H1 (cell line): Measurements from ENCODE around the gene GPATCH2L.

Experiments used
- CEBPB ChIP-seq: IDR thresholded peaks from 2 replicates; pipeline ENCODE4 v1.6.1; 2012; ENCODE audit warnings: low read depth, low read length
- EP300 ChIP-seq, 2 experiments: IDR thresholded peaks; 1 replicate in 1 of 2; 2 replicates in 1 of 2; pipeline ENCODE4 v1.6.1; 2011 to 2012; ENCODE audit warnings: low read depth in 2 of 2, low read length in 2 of 2, mild to moderate bottlenecking in 2 of 2, borderline replicate concordance in 1 of 2, inconsistent platforms in 1 of 2, moderate library complexity in 1 of 2
- JUND ChIP-seq: IDR thresholded peaks from 2 replicates; pipeline ENCODE4 v1.6.1; 2011; ENCODE audit warnings: mild to moderate bottlenecking, improper control_type of control experiment, low read length
- RAD21 ChIP-seq, 2 experiments: IDR thresholded peaks in 1 of 2; conservative IDR thresholded peaks in 1 of 2; 2 replicates each; pipeline ENCODE4 v1.6.1; 2011; ENCODE audit warnings: low read depth in 2 of 2, low read length in 2 of 2, improper control_type of control experiment in 1 of 2, inconsistent platforms in 1 of 2, mild to moderate bottlenecking in 1 of 2, moderate library complexity in 1 of 2
- TF ChIP-seq, protein P1 (sequence below), 3 experiments: IDR thresholded peaks; 1 replicate in 2 of 3; 2 replicates in 1 of 3; pipeline versions ENCODE4 v1.5.1 to v1.6.1; 2011; ENCODE audit warnings: low read length in 3 of 3, mild to moderate bottlenecking in 3 of 3, inconsistent platforms in 2 of 3, low read depth in 1 of 3, moderate library complexity in 1 of 3; ENCODE audit not compliant: insufficient read depth in 1 of 3; ENCODE audit errors: control extremely low read depth in 1 of 3
- TF ChIP-seq, protein P2 (sequence below): IDR thresholded peaks from 2 replicates; pipeline ENCODE4 v1.6.1; 2012; ENCODE audit warnings: inconsistent platforms

GRCh38 chr14:76126076-76126475, 25.6 kb upstream of the GPATCH2L start:
- no peak for TF ChIP-seq JUND
- no peak for TF ChIP-seq CEBPB
- TF ChIP-seq, protein P1, sequence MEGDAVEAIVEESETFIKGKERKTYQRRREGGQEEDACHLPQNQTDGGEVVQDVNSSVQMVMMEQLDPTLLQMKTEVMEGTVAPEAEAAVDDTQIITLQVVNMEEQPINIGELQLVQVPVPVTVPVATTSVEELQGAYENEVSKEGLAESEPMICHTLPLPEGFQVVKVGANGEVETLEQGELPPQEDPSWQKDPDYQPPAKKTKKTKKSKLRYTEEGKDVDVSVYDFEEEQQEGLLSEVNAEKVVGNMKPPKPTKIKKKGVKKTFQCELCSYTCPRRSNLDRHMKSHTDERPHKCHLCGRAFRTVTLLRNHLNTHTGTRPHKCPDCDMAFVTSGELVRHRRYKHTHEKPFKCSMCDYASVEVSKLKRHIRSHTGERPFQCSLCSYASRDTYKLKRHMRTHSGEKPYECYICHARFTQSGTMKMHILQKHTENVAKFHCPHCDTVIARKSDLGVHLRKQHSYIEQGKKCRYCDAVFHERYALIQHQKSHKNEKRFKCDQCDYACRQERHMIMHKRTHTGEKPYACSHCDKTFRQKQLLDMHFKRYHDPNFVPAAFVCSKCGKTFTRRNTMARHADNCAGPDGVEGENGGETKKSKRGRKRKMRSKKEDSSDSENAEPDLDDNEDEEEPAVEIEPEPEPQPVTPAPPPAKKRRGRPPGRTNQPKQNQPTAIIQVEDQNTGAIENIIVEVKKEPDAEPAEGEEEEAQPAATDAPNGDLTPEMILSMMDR (IDR thresholded peaks at IDR 0.05; ENCODE audit: control extremely low read depth in 1 of 3, insufficient read depth in 1 of 3, low read depth in 1 of 3, low read length in 3 of 3), result no peak
- TF ChIP-seq EP300 (IDR thresholded peaks at IDR 0.05; ENCODE audit: borderline replicate concordance in 1 of 2, low read depth in 2 of 2, low read length in 2 of 2), result no peak
- no peak for TF ChIP-seq RAD21 (IDR thresholded peaks at IDR 0.05 in 1 of 2, conservative IDR thresholded peaks at IDR 0.05 in 1 of 2; ENCODE audit: low read depth in 2 of 2, low read length in 2 of 2)
- TF ChIP-seq, protein P2, sequence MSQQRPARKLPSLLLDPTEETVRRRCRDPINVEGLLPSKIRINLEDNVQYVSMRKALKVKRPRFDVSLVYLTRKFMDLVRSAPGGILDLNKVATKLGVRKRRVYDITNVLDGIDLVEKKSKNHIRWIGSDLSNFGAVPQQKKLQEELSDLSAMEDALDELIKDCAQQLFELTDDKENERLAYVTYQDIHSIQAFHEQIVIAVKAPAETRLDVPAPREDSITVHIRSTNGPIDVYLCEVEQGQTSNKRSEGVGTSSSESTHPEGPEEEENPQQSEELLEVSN, result no peak
